Mucosa of rectum (tissue), 2 donors: Measurements from ENCODE around the gene SYT10.
"Not testable (repeated sequence)": the region's sequence is repeated elsewhere in the genome, so short reads cannot be mapped to it uniquely, and the experiment has no call there.

Source experiments
- H3K27ac ChIP-seq, 2 donors: one replicate each; pipeline ENCODE4 v1.7.0; 2013; ENCODE audit warnings: inconsistent platforms in 2 of 2, low read depth in 2 of 2, low read length in 2 of 2
- H3K27me3 ChIP-seq, 2 donors: one replicate each; pipeline ENCODE4 v1.7.0; 2013; ENCODE audit warnings: low read length in 2 of 2; ENCODE audit not compliant: control insufficient read depth in 2 of 2, insufficient read depth in 2 of 2
- H3K36me3 ChIP-seq, 2 donors: one replicate each; pipeline ENCODE4 v1.7.0; 2013; ENCODE audit warnings: low read length in 2 of 2; ENCODE audit not compliant: control insufficient read depth in 2 of 2, insufficient read depth in 2 of 2
- H3K4me1 ChIP-seq, 2 donors: one replicate each; pipeline ENCODE4 v1.7.0; 2013; ENCODE audit warnings: low read length in 2 of 2, mild to moderate bottlenecking in 1 of 2; ENCODE audit not compliant: control insufficient read depth in 2 of 2, insufficient read depth in 2 of 2
- H3K4me3 ChIP-seq, 2 donors: one replicate each; pipeline ENCODE4 v1.7.0; 2013; ENCODE audit warnings: low read length in 2 of 2
- H3K9ac ChIP-seq, 2 donors: one replicate each; pipeline ENCODE4 v1.7.0; 2013; ENCODE audit warnings: low read length in 2 of 2, low read depth in 1 of 2, mild to moderate bottlenecking in 1 of 2
- H3K9me3 ChIP-seq, 2 donors: one replicate each; pipeline ENCODE4 v1.7.0; 2013; ENCODE audit warnings: low read length in 2 of 2; ENCODE audit not compliant: control insufficient read depth in 2 of 2
- donor health status: healthy.
- donor health status: Normal muscosa, but diverticular disease.

SYT10 gene

GRCh38 chr12:33438851-33439586, 600 bp downstream of the SYT10 start:
- peaks cover 5 to 19% of the 10 kb centered on the region in 2 donors for H3K27me3 ChIP-seq
- H3K36me3 ChIP-seq = no peaks in the 10 kb centered on the region
- H3K27ac ChIP-seq = peak overlapping the region in 1 of 2 donors; percentile 21
- H3K4me1 ChIP-seq = no peaks in the 10 kb centered on the region
- peak overlapping the region; percentile 74 for H3K4me3 ChIP-seq
- H3K9me3 ChIP-seq = no peaks in the 10 kb centered on the region
- no peak overlapping the region for H3K9ac ChIP-seq

- Histone ChIP-seq H3K9me3 (no peaks in the 10 kb centered on the region), H3K4me3 (peak overlapping the region; percentile 74), H3K27me3 (peaks cover 5 to 19% of the 10 kb centered on the region in 2 donors), H3K36me3 (no peaks in the 10 kb centered on the region), H3K27ac (no peak overlapping the region), H3K9ac (no peak overlapping the region), H3K4me1 (no peaks in the 10 kb centered on the region)
Measured at GRCh38 chr12:33438025-33438772, 1.4 kb downstream of the SYT10 start.

- Histone ChIP-seq H3K4me1 (no peaks in the 10 kb centered on the region), H3K36me3 (no peaks in the 10 kb centered on the region), H3K9ac (no peak overlapping the region), H3K27me3 (peaks cover 5 to 19% of the 10 kb centered on the region in 2 donors), H3K27ac (no peak overlapping the region), H3K4me3 (no peak overlapping the region), H3K9me3 (no peaks in the 10 kb centered on the region)
Measured at GRCh38 chr12:33437598-33437997, 2.0 kb downstream of the SYT10 start.

- H3K4me1 ChIP-seq = no peaks in the 10 kb centered on the region
- no peaks in the 10 kb centered on the region for H3K36me3 ChIP-seq
- H3K4me3 ChIP-seq = no peak overlapping the region
- H3K27me3 ChIP-seq = peaks cover 0 to 2% of the 10 kb centered on the region in 2 donors
- H3K27ac ChIP-seq = no peak overlapping the region
- H3K9me3 ChIP-seq = no peaks in the 10 kb centered on the region
- no peak overlapping the region for H3K9ac ChIP-seq
Measured at GRCh38 chr12:33432992-33433391, 6.6 kb downstream of the SYT10 start.

DNA sequence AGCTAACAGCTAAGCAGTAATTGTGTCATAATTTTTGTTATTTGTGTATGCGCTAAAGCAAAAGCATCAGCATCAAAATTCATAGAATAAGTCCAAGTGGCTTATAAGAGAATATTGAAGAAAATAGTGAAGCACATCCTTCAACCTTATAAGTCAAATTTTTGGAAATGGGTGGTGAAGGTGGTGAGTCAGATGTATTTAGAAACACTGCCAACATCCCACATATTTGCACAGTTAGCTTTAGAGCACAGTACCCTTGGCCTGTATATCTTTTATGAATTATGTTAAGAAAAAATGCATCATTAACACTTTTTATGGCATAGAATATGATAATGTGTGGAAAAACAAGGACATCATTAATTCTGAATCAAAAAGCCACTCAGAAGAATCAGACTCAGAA, 8.0 kb downstream of the SYT10 start:
- H3K9ac ChIP-seq = no peak overlapping the region
- H3K36me3 ChIP-seq = no peaks in the 10 kb centered on the region
- no peaks in the 10 kb centered on the region for H3K4me1 ChIP-seq
- no peaks in the 10 kb centered on the region for H3K9me3 ChIP-seq
- no peak overlapping the region for H3K27ac ChIP-seq
- no peak overlapping the region for H3K4me3 ChIP-seq
- H3K27me3 ChIP-seq = no peaks in the 10 kb centered on the region

DNA sequence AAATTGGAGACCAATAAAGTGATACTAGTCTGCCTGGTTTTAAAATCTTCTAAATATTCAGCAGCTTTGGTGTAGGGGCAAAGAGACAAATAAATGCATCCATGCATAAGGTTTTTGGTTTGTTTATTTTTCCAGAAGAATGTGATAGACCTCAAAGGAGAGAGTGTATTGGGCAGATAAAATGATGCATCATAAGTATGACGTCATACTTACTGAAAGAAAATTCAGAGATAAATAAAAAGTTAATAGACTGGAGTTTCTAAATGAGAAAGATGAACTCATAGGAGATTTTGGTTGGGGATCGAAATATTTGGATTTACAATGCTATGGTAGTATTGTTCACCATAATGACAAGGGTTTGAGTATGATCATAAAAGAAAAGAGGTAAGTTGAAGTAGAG, 10.2 kb downstream of the SYT10 start:
- H3K9ac ChIP-seq = no peak overlapping the region
- H3K36me3 ChIP-seq = no peaks in the 10 kb centered on the region
- no peak overlapping the region for H3K4me3 ChIP-seq
- H3K9me3 ChIP-seq = no peaks in the 10 kb centered on the region
- H3K27me3 ChIP-seq = no peaks in the 10 kb centered on the region
- H3K27ac ChIP-seq = no peak overlapping the region
- no peaks in the 10 kb centered on the region for H3K4me1 ChIP-seq

GRCh38 chr12:33427071-33427470, 12.5 kb downstream of the SYT10 start:
- H3K9ac ChIP-seq = no peak overlapping the region
- no peak overlapping the region for H3K27ac ChIP-seq
- H3K4me1 ChIP-seq = no peaks in the 10 kb centered on the region
- H3K4me3 ChIP-seq = no peak overlapping the region
- H3K27me3 ChIP-seq = no peaks in the 10 kb centered on the region
- no peaks in the 10 kb centered on the region for H3K9me3 ChIP-seq
- H3K36me3 ChIP-seq = no peaks in the 10 kb centered on the region

DNA sequence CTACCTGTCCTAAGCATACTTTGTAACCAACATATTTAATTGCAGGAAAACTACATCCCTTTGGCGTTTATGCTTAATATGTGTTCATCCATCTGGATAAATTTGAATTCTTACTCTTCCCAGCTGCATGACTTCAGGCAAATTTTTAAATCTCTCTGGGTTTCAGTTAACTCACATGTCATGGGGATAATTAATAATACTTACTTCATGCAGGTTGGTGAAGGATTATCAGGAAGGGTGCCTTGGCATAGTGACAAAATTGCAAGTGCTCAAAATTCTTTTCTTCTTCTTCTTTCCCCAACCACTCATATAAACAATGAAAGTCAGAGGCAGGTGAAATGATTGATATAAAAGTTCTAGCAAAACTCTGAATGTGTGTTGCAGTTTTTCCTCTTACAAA, 15.9 kb downstream of the SYT10 start:
- Histone ChIP-seq H3K27ac (no peak overlapping the region), H3K4me3 (no peak overlapping the region), H3K9me3 (no peaks in the 10 kb centered on the region), H3K9ac (no peak overlapping the region), H3K36me3 (no peaks in the 10 kb centered on the region), H3K4me1 (no peaks in the 10 kb centered on the region), H3K27me3 (no peaks in the 10 kb centered on the region)

GRCh38 chr12:33412410-33412809, 27.2 kb downstream of the SYT10 start:
- H3K4me1 ChIP-seq = not testable (repeated sequence)

DNA sequence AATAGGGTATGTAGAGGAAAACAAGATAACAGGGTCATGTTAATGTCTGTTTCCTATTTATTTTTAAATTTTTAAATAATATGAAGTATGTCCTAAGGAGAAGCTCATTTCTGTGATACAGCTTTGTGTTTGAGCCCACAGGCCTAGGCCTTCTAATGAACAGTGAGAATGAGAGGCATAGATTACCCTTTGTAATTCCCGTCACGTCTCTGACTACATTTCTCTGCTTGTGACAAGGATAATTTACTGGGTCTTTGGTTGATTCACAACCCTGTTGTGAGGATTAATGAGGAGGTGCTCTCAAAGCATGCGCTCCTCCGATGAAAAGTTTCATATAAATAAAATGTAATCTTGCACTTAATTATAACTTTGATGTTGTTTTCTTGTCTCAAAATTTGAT, 56.1 kb downstream of the SYT10 start:
- Histone ChIP-seq H3K27ac (no peak overlapping the region), H3K4me1 (no peaks in the 10 kb centered on the region), H3K27me3 (no peaks in the 10 kb centered on the region), H3K9me3 (peaks cover 0 to 2% of the 10 kb centered on the region in 2 donors), H3K9ac (no peak overlapping the region), H3K36me3 (no peaks in the 10 kb centered on the region), H3K4me3 (no peak overlapping the region)

More at GRCh38 chr12:33412410-33412809, 27.2 kb downstream of the SYT10 start:
- not testable (repeated sequence) for H3K9me3 ChIP-seq, H3K27me3 ChIP-seq, H3K27ac ChIP-seq, H3K4me3 ChIP-seq, H3K36me3 ChIP-seq, H3K9ac ChIP-seq
